ENCODE results near the gene POLR2I.

POLR2I gene

DNA sequence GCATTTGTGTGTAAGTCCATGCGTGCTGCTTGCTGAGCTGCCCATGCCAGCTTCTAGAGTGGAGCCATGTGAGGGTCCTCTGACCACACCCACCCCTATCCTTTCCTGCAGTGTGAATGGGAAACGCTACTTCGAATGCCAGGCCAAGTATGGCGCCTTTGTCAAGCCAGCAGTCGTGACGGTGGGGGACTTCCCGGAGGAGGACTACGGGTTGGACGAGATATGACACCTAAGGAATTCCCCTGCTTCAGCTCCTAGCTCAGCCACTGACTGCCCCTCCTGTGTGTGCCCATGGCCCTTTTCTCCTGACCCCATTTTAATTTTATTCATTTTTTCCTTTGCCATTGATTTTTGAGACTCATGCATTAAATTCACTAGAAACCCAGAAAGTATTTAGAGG, 10.9 kb upstream of the POLR2I start:
- Histone ChIP-seq H3K4me1 (ENCODE audit: low read length) (peaks cover 12% of the 10 kb centered on the region; the same call in 1 of the 2 replicates), H3K79me2 (ENCODE audit: low read length) (no peaks in the 10 kb centered on the region), H4K20me1 (ENCODE audit: insufficient read depth, low read length) (no peaks in the 10 kb centered on the region), H3K4me3 (ENCODE audit: low read length) (no peak overlapping the region), H3K27me3 (ENCODE audit: low read depth, low read length) (no peaks in the 10 kb centered on the region), H2AFZ (ENCODE audit: low read depth, low read length) (no peak overlapping the region), H3K27ac (ENCODE audit: low read length) (no peak overlapping the region), H3K36me3 (replicated peaks; ENCODE audit: low read depth, low read length) (peaks cover 16% of the 10 kb centered on the region), H3K4me2 (ENCODE audit: low read length) (no peak overlapping the region), H3K9me3 (ENCODE audit: insufficient read depth, low read length) (no peaks in the 10 kb centered on the region), H3K9ac (ENCODE audit: low read length) (no peak overlapping the region)
- TF ChIP-seq EZH2phosphoT487 (IDR thresholded peaks at IDR 0.05; ENCODE audit: low read depth) = no peak
- TF ChIP-seq, protein P1, sequence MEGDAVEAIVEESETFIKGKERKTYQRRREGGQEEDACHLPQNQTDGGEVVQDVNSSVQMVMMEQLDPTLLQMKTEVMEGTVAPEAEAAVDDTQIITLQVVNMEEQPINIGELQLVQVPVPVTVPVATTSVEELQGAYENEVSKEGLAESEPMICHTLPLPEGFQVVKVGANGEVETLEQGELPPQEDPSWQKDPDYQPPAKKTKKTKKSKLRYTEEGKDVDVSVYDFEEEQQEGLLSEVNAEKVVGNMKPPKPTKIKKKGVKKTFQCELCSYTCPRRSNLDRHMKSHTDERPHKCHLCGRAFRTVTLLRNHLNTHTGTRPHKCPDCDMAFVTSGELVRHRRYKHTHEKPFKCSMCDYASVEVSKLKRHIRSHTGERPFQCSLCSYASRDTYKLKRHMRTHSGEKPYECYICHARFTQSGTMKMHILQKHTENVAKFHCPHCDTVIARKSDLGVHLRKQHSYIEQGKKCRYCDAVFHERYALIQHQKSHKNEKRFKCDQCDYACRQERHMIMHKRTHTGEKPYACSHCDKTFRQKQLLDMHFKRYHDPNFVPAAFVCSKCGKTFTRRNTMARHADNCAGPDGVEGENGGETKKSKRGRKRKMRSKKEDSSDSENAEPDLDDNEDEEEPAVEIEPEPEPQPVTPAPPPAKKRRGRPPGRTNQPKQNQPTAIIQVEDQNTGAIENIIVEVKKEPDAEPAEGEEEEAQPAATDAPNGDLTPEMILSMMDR (IDR thresholded peaks at IDR 0.05; ENCODE audit: low read depth, low read length) = no peak

- Histone ChIP-seq H3K79me2 (ENCODE audit: low read length) (no peaks in the 10 kb centered on the region), H3K9me3 (ENCODE audit: insufficient read depth, low read length) (no peaks in the 10 kb centered on the region), H2AFZ (ENCODE audit: low read depth, low read length) (no peak overlapping the region), H3K4me3 (ENCODE audit: low read length) (no peak overlapping the region), H3K9ac (ENCODE audit: low read length) (no peak overlapping the region), H3K27me3 (ENCODE audit: low read depth, low read length) (no peaks in the 10 kb centered on the region), H3K27ac (ENCODE audit: low read length) (no peak overlapping the region), H3K4me1 (ENCODE audit: low read length) (peaks cover 7% of the 10 kb centered on the region; the same call in 1 of the 2 replicates), H3K4me2 (ENCODE audit: low read length) (no peak overlapping the region), H3K36me3 (replicated peaks; ENCODE audit: low read depth, low read length) (peaks cover 35% of the 10 kb centered on the region), H4K20me1 (ENCODE audit: insufficient read depth, low read length) (no peaks in the 10 kb centered on the region)
- no peak for TF ChIP-seq EZH2phosphoT487 (IDR thresholded peaks at IDR 0.05; ENCODE audit: low read depth)
- TF ChIP-seq, protein P1 (IDR thresholded peaks at IDR 0.05; ENCODE audit: low read depth, low read length) = no peak
Observed at GRCh38 chr19:36121486-36122124, 6.9 kb upstream of the POLR2I start.

DNA sequence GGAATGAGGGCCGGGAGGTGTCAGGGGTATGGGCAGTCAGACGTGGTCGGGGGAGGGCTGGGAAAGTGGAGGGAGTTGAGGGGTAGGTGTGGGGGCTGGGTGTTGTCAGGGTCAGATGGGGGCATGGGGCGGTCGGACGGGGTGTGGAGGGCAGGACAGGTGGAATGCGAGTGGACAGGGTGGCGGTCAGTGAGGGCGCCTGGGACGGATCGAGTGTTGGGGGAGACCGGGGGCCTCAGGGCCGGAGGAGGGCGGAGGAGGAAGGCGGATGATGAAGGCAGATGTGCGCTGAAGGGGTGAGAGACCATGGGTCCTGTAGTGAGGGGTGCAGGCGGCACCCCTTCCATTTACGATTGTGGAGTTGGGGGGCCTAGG, 6.3 kb upstream of the POLR2I start:
- Histone ChIP-seq H3K27me3 (ENCODE audit: low read depth, low read length) (no peaks in the 10 kb centered on the region), H3K36me3 (replicated peaks; ENCODE audit: low read depth, low read length) (peaks cover 35% of the 10 kb centered on the region), H2AFZ (ENCODE audit: low read depth, low read length) (no peak overlapping the region), H4K20me1 (ENCODE audit: insufficient read depth, low read length) (0 out of 2 replicates have a peak, but pooled peaks cover 3% of the 10 kb centered on the region), H3K4me1 (ENCODE audit: low read length) (peaks cover 11% of the 10 kb centered on the region), H3K9ac (ENCODE audit: low read length) (no peak overlapping the region), H3K27ac (ENCODE audit: low read length) (no peak overlapping the region), H3K79me2 (ENCODE audit: low read length) (peaks cover 4% of the 10 kb centered on the region; the same call in 1 of the 2 replicates), H3K9me3 (ENCODE audit: insufficient read depth, low read length) (no peaks in the 10 kb centered on the region), H3K4me2 (ENCODE audit: low read length) (no peak overlapping the region), H3K4me3 (ENCODE audit: low read length) (no peak overlapping the region)
- TF ChIP-seq, protein P1 (IDR thresholded peaks at IDR 0.05; ENCODE audit: low read depth, low read length) = no peak
- no peak for TF ChIP-seq EZH2phosphoT487 (IDR thresholded peaks at IDR 0.05; ENCODE audit: low read depth)

GRCh38 chr19:36120092-36120983, 5.7 kb upstream of the POLR2I start:
- H3K36me3 ChIP-seq (replicated peaks; ENCODE audit: low read depth, low read length) = peaks cover 30% of the 10 kb centered on the region
- no peak for TF ChIP-seq EZH2phosphoT487 (IDR thresholded peaks at IDR 0.05; ENCODE audit: low read depth)
- TF ChIP-seq, protein P1 (IDR thresholded peaks at IDR 0.05; ENCODE audit: low read depth, low read length) = no peak
- H3K9me3 ChIP-seq (ENCODE audit: insufficient read depth, low read length) = no peaks in the 10 kb centered on the region
- peaks cover 8% of the 10 kb centered on the region for H3K4me1 ChIP-seq (ENCODE audit: low read length)
- no peak overlapping the region for H2AFZ ChIP-seq (ENCODE audit: low read depth, low read length)
- H3K27ac ChIP-seq (ENCODE audit: low read length) = no peak overlapping the region
- H3K79me2 ChIP-seq (ENCODE audit: low read length) = peaks cover 5% of the 10 kb centered on the region; the same call in 1 of the 2 replicates
- no peak overlapping the region for H3K4me3 ChIP-seq (ENCODE audit: low read length)
- no peaks in the 10 kb centered on the region for H3K27me3 ChIP-seq (ENCODE audit: low read depth, low read length)
- H3K4me2 ChIP-seq (ENCODE audit: low read length) = no peak overlapping the region
- 0 out of 2 replicates have a peak, but pooled peaks cover 3% of the 10 kb centered on the region for H4K20me1 ChIP-seq (ENCODE audit: insufficient read depth, low read length)
- H3K9ac ChIP-seq (ENCODE audit: low read length) = no peak overlapping the region
